HFFc6 (cell line): ENCODE measurements around the gene SP7. TPM values are rescaled to one million over a fixed set of nuclear protein-coding genes. Genes with fewer than 3 reads are reported as not detected.

Experiments
- DNase-seq: peaks from one replicate; pipeline ENCODE4 v3.0.0-alpha.2; 2018
- H3K27ac Mint-ChIP-seq: 2 replicates; pipeline ENCODE4 v1.8.0; 2020; ENCODE audit warnings: mild to moderate bottlenecking, mixed read lengths
- H3K27me3 Mint-ChIP-seq: 2 replicates; pipeline ENCODE4 v1.8.0; 2021; ENCODE audit warnings: mild to moderate bottlenecking, moderate library complexity, mixed read lengths; ENCODE audit not compliant: insufficient read depth
- H3K36me3 Mint-ChIP-seq: 2 replicates; pipeline ENCODE4 v1.8.0; 2021; ENCODE audit warnings: low read depth, mixed read lengths
- H3K4me1 Mint-ChIP-seq: 2 replicates; pipeline ENCODE4 v1.8.0; 2020; ENCODE audit warnings: low read depth, mixed read lengths
- H3K4me3 Mint-ChIP-seq: 2 replicates; pipeline ENCODE4 v1.8.0; 2020; ENCODE audit warnings: mild to moderate bottlenecking, moderate library complexity, mixed read lengths
- H3K9me3 Mint-ChIP-seq: 2 replicates; pipeline ENCODE4 v1.8.0; 2020; ENCODE audit warnings: mild to moderate bottlenecking, mixed read lengths
- CTCF ChIP-seq: fragments of 200-600 bp; sonication (generic); IDR thresholded peaks from 2 replicates; pipeline ENCODE4 v1.5.0; 2021; ENCODE audit warnings: antibody characterized with exemption, mild to moderate bottlenecking
- total RNA-seq, 6 experiments: library from RNA; stranded (reverse); fragmentation: NEBNext Ultra II Directional; extraction: Animal tissue kit (Norgen Biotek cat#: 25700); gene quantifications; 2 replicates in 1 of 6; 3 replicates in 5 of 6; pipeline ENCODE4 v1.2.3, GENCODE V29; 2021

Gene SP7
- total RNA-seq, 6 experiments from 2014 or later = not detected

DNA sequence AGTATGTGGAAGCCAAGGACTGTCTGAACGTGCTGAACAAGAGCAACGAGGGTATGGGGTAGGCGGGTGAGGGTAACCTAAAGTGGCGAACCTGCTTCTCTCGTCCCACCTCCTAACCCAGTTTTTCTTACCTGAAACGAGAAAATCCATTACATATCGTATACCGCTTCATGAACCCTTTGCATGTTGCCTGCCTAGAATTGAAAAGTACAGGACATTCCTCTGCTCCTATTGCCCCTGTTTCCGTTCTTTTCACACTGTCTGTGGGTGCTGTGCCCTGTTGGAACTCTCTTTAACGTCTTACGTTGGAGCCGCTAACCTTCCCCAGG, 40.3 kb downstream of the SP7 start:
- DNase-seq = no peak
- peaks cover 57% of the 10 kb centered on the region for H3K4me1 Mint-ChIP-seq
- TF ChIP-seq CTCF = no peak
- peaks cover 58% of the 10 kb centered on the region for H3K36me3 Mint-ChIP-seq
- H3K4me3 Mint-ChIP-seq = peak overlapping the region; percentile 91
- peaks cover 17% of the 10 kb centered on the region for H3K27me3 Mint-ChIP-seq
- peak overlapping the region; percentile 98 for H3K27ac Mint-ChIP-seq
- H3K9me3 Mint-ChIP-seq = no peaks in the 10 kb centered on the region

DNA sequence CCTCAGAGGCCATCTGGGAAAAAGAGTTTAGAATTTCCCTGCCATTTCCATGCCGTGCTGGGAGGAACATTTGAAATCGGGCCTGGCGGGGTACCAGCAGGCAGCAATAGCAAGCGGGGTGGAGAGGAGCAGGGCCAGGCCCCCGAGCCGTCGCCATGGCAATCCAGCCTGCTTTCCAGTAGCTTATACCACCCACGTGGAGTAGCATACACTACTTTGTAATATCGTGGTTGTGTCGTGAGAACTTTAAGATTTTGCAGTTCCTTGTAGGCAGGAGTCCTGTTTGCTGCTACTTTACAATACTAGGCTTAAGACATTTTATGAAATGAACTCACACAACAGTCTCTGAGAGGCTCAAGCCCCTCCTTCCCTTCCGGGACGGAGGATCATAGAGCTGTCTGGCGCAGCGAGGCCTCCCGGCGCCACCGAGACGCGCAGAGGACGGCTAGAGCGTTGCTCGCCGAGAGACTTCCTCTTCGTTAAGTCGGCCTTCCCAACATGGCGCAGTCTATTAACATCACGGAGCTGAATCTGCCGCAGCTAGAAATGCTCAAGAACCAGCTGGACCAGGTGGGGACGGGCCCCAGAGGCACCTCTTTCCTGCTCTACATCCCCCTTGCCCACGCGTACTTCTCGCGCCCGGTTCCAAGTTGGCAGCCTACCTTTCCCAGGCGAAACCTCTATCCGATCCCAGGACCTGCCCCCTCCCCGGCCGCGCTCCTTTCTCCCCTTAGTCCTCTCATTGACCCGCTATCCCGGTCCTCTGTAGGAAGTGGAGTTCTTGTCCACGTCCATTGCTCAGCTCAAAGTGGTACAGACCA, 40.9 kb downstream of the SP7 start, which contains the start of gene PFDN5:
TSS of gene PFDN5 (plus strand) at position 473 of the 821 bp plus-strand sequence. CDS start at position 499, 26 bp downstream.
- peaks cover 55% of the 10 kb centered on the region for H3K36me3 Mint-ChIP-seq
- H3K27ac Mint-ChIP-seq = peak within 1 kb of the TSS; percentile 98
- H3K4me3 Mint-ChIP-seq = peak within 1 kb of the TSS; percentile 91
- no peaks in the 10 kb centered on the region for H3K9me3 Mint-ChIP-seq
- peaks cover 17% of the 10 kb centered on the region for H3K27me3 Mint-ChIP-seq
- peaks cover 57% of the 10 kb centered on the region for H3K4me1 Mint-ChIP-seq
- peak; percentile 91 for DNase-seq
- TF ChIP-seq CTCF = 0 out of 2 replicates have a peak, but pooled peaks have one; percentile 10

- no peak for DNase-seq
- no peak for TF ChIP-seq CTCF
- Mint-ChIP-seq H3K9me3 (no peaks in the 10 kb centered on the region), H3K27ac (no peak overlapping the region), H3K4me3 (no peak overlapping the region), H3K4me1 (peaks cover 57% of the 10 kb centered on the region), H3K27me3 (peaks cover 6% of the 10 kb centered on the region), H3K36me3 (peaks cover 41% of the 10 kb centered on the region)
Measured at GRCh38 chr12:53292426-53292825, 43.7 kb downstream of the SP7 start.

DNA sequence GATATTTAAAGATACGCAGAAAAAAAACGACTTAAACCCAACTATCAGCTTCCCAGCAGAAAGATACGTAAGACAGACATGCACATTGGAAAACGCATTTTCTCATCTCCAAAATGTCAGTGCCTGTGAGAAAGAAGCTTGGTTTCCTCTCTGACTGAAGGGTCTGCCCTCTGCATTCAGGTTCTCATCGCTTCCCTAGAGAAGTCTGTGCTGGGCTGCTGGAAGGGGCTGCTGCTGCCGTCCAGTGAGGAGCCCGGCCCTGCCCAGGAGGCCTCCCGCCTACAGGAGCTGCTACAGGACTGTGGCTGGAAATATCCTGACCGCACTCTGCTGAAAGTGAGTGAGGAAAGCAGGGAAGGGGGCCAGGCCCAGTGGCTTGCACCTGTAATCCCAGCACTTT, 45.5 kb downstream of the SP7 start:
- no peak overlapping the region for H3K4me3 Mint-ChIP-seq
- H3K9me3 Mint-ChIP-seq = no peaks in the 10 kb centered on the region
- peaks cover 24% of the 10 kb centered on the region for H3K36me3 Mint-ChIP-seq
- H3K27ac Mint-ChIP-seq = peak overlapping the region; percentile 79
- TF ChIP-seq CTCF = no peak
- H3K4me1 Mint-ChIP-seq = peaks cover 44% of the 10 kb centered on the region
- peaks cover 3% of the 10 kb centered on the region for H3K27me3 Mint-ChIP-seq
- peak; percentile 23 for DNase-seq

- Mint-ChIP-seq H3K27ac (peak overlapping the region; percentile 79), H3K27me3 (no peaks in the 10 kb centered on the region; the same call in 1 of the 2 replicates), H3K36me3 (peaks cover 20% of the 10 kb centered on the region), H3K4me3 (peak overlapping the region; percentile 38), H3K9me3 (no peaks in the 10 kb centered on the region), H3K4me1 (peaks cover 40% of the 10 kb centered on the region)
- peak; percentile 30 for DNase-seq
- no peak for TF ChIP-seq CTCF
Measured at GRCh38 chr12:53289891-53290290, 46.3 kb downstream of the SP7 start.
